HG02884 (cell line): ENCODE results near the gene GXYLT2.

ENCODE experiments used
- ATAC-seq: cut with Tn5 transposase; IDR thresholded peaks from one replicate; pipeline ENCODE4 v1.9.1; 2021; ENCODE audit warnings: mild to moderate bottlenecking, moderate library complexity; ENCODE audit not compliant: unreplicated experiment

Gene GXYLT2, protein sequence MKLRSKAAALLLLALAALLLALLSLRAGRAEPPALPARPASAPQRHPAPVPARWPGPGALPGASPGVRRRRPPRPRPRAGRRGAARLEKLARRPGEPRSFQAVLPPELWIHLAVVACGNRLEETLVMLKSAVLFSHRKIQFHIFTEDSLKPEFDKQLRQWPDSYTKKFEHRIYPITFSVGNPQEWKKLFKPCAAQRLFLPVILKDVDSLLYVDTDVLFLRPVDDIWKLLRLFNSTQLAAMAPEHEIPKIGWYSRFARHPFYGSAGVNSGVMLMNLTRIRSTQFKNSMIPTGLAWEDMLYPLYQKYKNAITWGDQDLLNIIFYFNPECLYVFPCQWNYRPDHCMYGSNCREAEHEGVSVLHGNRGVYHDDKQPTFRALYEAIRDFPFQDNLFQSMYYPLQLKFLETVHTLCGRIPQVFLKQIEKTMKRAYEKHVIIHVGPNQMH

DNA sequence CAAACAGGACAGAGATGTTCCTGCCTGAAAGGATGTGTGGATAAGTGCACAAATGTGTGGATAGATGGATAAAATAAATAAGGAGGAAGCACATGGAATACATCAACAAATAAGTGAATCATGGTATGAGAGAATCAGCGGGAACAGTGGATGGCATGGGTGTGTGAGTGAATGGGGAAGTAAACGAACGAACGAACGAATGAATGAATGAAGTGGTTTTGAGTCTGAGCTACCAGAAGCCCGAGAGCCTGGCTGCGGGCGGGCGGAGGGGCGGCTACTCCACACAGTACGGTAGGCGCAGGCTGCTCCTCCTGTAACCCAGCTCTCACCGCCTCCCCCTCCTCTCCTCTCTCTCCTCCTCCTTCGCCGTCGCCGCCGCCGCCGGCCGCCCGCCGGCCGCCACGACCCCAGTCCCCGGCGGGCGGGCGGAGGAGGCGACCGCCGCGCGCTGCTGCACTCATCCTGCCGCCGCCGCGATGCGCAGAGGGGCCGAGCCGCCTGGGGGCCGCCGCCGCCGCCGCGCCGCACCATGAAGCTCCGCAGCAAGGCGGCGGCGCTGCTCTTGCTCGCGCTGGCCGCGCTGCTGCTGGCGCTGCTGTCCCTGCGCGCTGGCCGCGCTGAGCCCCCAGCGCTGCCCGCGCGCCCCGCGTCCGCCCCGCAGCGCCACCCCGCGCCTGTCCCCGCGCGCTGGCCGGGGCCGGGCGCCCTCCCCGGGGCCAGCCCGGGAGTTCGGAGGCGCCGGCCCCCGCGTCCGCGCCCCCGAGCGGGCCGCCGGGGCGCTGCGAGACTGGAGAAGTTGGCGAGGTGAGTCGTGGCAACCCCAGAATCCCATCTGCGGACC, at the start of gene GXYLT2:
TSS of gene GXYLT2 (plus strand) at position 342 of the 841 bp plus-strand sequence. CDS start at position 530, 188 bp downstream.
- ATAC-seq = peak; percentile 83

DNA sequence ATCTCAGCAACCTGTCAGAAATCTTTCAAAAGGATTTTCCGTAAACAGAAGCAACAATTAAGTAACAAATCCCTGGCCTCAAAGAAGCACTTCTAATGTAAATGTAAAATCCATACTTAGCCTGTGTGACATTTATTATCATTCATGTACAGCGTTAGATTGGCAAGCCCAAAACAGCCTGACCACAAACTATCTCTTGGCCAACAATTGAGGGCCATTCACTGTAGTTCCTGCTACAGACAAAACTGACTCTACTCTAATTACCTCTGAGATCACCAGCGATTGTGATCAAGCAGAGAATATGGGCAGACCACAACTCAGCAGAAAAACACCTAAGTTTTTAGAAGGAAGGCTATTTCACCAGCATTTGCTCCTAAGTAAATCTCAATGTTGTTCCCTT, 48.8 kb upstream of the GXYLT2 start:
- ATAC-seq = no peak

DNA sequence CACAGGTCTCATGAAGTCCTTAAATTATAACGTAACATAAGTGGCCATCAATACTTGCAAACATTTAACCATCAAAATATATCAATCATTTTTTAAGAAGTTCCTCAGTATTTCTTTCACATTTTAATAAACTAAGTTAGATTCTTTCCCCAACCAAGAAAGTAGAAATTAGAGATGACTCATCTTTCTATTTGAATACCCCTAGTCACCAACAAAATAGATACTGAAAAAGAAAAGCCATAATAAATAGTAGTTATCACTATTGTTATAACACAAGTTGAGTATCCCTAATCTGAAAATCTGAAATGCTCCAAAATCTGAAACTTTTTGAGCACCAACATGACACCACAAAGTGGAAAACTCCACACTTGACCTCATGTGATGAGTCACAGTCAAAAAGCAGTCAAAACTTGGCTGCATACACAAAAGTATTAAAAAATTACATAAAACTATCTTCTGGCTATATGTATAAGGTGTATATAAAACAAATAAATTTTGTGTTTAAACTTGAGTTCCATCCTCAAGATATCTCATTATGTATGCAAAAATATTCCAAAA, 43.3 kb upstream of the GXYLT2 start:
- peak; percentile 22 for ATAC-seq

DNA sequence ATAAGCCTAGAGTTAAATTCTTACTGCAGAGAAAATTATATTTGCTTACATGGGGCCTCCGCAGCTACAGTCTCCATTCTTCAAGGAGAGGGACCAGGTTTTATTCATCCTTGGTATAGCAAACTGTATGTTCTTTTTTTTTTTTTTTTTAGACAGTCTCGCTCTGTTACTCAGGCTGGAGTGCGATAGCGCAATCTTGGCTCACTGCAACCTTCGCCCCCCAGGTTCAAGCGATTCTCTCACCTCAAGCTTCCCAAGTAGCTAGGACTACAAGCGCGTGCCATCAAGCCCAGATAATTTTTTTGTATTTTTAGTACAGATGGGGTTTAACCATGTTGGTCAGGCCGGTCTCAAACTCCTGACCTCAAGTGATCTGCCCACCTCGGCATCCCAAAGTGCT, 41.7 kb upstream of the GXYLT2 start:
- no peak for ATAC-seq

DNA sequence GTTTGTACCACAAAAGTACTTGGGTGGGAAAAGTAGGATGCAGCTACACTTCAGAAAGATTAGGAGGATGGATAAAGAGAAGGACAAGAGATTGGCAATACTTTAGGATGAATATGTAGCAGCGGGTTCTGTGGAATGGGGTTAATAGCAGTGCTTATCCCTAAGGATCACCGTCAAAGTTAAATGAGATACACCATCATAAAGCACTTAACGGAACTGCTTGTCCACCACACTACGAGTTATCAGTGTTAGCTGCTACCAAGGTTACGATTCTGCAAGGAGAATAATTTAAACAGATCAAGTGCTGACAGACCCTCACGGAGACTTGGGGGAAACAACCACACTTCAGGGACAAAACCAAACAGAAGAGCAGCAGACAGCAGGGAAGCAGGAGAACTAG, 40.6 kb upstream of the GXYLT2 start:
- ATAC-seq = no peak

DNA sequence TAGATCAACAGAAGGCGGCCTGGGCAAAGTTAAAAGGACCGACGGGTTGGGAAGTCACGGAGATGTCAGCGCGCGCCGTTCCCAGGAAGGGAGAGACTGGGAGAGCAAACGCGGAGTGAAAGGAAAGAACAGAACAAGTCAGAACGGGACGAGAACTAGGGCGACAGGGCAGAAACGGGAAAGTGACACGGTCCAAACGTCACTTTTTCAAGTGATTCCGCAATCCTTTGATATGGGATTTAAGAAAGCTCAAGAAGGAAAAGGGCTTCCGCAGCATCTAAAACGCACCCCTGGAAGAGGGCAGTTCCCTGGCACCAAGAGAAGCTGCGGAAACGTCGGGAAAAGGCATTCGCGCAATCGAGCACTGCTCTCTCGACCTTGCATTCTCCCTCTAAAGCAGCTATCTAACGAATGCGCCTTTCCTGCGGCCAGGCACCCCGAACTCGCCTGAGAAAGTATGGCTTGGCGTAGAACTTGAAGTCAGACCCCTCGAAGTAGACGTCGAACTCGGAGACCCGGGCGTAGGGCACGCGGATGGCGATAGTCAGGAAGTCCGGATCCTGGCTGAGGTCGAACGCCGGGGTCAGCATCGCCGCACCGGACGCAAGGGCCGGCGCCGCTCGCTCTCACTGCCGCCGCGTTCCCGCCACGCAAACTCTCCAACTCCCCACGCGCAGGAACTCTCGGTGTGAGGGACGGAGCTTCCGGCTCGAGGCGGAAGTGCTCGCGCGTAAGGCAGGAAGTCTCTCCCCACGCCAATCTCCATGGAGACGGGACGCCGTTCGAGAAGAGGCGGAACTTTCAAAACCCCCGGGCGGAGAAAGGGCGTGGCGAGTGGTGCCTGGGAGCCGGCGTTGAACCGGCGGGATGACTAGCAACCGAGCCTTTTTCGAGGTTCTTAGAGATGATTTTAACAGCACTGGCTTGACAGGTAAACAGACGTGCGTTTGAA, 39.8 kb upstream of the GXYLT2 start, which contains the start of gene SHQ1:
TSS of gene SHQ1 (minus strand) at position 695 of the 952 bp plus-strand sequence. CDS start at position 590, 105 bp downstream.
- ATAC-seq = peak; percentile 79

DNA sequence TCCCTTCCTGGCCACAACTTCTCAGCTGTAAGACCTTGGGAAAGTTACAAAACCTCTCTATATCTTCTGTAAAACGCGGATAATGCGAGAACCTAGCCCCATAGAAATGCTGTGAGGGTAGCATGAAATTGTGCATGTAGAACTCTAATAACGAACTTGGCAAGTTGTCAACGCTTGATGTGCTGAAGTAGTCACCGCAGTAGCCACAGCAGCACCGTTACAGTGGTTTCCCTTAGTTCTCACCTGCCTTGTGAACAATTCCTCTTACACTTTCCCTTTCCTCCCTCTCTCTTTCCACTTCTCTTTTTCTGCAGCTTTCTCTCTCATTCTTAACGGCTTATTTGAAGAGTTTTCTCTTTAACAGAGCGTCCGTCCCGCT, 39.2 kb upstream of the GXYLT2 start:
- peak; percentile 47 for ATAC-seq

DNA sequence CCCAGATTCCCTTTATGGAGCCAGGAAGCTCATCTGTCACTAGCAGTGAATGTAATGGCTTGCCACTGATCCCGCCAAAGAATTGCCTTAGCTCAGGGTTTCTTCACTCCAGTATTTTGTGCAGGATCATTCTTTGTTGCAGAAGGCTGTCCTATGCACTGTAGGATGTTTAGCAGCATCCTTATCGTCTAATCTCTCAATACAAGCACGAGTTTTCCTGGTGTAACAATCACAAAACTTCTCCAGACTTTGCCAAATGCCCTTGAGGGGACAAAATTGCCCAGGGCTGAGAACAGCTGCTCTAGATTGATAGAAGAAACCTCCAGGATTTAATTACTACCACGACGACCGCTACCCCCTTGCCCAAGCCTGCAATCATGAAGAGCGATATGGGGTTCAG, 32.8 kb upstream of the GXYLT2 start:
- no peak for ATAC-seq

DNA sequence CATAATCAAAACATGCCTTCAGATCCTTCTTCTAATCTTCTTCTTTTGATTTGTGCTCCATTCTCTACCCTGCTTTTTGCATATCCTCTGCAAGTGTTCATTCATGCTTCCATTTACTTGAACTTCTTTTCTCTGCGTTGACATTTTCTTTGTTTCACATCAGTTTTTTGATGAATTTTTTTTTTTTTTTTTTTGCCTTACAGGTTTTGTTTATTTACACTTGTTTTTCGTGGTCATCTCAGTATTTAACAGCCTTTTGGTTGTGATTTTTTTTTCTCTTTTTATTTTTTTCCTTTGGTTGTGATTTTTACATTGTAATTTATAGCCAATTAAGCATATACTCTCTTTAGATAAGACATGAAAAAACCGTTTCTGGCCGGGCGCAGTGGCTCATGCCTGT, 27.8 kb upstream of the GXYLT2 start:
- ATAC-seq = no peak

DNA sequence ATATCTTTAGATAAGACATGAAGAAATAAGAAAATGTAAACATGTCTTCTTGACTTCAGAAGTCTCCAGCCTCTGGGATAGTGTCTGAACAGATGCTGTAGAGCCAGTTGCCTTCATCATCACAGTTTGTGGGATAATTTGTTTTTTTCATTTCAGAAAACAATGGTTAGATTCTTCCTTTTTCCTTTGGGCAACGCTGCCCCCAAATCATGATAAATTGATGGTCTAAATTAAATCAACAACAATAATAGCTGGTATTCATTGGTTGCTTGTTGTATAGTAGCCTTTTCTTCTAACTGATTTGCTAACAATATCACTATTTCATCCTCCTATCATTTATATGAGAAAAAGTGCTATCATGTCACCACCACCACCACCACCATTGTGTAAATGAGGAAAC, 27.0 kb upstream of the GXYLT2 start:
- no peak for ATAC-seq

DNA sequence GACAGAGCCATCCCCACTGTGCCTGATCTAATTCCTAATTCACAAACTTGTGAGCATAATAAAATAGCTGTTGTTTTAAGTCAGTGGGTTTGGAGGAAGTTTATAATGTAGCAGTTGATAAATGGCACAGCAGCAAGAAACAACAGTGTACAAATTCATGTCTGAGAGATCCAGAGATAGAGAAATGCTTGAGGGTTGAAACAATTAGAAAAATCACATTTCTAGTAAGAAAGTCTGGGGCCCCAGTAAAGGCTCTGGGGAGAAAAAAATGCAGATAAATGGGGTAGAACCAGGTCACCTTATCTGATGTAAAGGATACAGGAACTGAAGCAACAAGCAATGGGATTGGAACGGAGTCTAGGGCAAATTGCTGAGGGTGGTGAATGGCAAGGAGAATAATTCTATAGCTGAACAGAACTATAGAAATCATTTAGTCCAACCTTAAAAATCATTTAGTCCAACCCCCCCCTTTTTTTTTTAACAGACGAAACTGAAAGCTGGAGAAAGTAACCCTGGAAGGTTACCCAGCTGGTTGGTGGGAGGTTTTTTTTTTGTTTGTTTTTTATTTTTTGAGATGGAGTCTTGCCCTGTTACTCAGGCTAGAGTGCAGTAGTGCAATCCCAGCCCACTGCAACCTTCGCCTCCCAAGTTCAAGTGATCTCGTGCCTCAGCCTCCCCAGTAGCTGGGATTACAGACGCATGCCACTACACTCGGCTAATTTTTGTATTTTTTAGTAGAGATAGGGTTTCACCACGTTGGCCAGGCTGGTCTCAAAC, 25.3 kb upstream of the GXYLT2 start:
- no peak for ATAC-seq

DNA sequence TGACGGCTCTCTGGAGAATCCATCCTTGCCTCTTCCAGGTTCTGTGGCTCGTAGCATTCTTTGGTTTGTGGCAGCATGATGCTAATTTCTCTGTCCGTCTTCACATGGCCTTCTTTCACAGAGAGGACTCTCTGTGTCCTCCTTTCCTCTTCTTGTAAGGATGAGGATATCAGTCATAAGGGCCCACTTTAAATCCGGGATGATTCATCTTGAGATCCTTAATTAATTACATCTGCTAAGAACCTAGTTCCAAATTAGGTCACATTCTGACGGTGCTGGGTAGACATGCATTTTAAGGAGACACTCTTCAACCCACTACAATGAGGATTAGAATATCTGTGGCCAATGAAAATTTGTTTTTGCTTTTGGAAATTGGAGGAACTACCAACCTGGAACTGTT, 15.7 kb upstream of the GXYLT2 start:
- no peak for ATAC-seq

DNA sequence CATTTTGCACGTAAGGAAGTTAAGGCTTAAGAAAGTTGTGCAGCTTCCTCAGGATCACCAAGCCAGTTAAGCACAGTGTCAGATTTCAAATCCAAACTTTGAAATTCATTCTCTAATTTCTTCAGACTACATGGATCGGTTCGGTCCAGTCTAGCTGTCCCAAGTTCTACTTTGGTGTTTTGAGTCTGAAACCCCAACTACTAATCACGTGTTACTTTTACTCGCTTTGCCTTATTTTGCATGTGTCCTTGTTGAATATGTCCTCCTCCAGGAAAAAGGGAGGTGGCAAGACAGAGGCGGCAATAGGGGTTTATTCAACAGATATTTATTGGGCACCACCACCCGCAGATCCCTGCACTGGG, 522 bp upstream of the GXYLT2 start:
- no peak for ATAC-seq

DNA sequence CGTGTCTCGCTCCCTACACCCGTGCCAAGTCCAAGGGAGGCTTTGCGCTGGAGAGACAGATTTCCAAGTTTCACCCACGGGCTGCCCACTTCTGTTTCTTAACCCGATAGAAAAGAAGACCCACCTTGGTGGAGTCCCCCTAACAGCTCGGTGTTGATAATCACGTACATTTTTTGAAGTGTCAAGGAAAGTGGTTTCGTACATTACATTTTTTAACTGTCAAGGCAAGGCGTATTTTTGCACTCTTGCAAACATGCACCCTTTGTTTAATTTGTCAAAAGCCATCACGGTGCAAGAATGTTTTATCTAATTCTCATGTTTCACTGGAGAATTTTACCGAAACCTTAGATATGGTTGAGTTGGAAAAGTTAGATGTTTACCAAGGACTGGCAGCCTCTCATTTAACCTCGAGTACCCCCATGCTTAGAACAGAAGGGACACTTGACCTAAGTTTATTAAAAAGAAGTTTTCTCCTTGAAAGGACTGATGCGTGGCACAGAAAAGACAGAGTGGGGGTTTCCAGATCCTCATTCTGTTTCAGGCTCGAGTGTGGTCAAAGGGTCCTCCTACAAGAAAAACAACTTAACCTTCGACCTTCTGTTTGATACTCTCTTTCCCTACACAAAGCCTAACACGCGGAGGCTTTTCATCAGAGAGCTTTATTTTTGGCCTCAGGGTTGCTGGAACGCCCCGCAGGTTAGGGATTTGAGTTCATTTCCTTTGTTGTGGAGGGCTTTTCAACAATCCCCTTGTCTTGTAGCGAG, 882 bp downstream of the GXYLT2 start:
- ATAC-seq = no peak

DNA sequence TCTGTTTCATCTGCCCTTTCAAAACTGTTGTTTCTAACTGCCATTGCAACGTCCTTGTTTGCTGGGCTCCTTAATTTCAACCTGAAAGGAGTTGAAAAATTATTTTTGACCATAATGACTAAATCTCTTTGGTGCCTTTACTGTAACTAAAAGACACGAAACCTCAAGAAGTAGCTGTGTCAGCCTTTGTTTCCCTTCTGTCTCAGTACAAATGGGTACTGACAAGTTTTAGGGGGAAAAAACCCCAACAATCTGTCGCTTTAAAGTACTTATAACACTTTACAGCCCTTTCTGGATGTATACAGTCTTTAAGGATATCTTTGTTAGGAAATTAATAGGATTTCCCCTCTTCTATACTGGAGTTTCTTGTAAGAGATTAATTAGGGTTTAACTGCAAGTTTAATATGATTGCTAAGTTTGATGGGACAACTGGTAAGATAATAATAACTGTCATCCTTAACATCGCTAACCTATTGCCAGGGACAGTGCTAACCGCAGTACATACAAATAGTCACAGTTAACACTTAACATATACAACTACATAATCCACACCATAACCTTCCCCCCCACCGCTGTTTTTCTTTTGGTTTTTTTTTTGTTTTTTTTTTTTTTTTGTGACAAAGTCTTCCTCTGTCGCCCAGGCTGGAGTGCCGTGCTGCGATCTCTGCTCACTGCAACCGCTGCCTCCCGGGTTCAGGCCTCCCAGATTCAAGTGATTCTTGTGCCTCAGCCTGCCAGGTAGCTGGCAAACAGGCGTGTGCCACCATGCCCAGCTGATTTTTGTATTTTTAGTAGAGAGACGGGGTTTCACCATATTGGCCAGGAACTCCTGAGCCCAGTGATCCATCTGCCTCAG, 1.7 kb downstream of the GXYLT2 start:
- no peak for ATAC-seq

DNA sequence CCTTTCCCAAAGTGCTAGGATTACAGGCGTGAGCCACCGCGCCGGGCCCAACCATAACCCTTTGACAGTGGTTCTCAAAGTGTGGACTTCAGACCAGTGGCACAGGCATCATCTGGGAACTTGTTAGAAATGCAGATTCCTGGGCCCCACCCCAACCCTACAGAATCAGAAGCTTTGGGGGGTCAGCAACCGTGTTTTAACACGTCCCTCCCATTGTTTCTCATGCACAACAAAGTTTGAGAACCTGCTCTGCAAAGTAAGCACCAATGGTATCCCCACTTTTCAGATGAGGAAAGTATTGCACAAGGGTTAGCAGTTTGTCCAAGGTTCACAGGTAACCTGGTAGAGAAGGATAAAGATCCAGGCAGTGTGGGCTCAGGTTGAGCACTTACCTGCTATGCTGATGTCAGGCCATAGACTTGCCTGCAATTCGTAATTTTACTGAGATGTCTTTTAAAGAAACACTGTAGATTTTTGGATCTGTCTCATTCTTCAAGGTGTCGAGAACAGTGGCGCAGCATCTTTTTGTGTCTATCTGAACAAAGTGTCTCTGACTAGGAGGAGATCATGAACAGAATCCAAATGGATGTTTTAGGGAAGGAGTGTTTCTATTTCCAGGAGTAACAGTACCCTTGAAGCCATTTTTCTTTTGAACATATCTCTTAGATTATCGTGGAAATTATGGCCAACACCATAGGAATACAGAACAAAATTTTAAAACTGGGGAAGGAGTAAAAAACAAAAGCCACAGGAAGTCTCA, 2.5 kb downstream of the GXYLT2 start:
- no peak for ATAC-seq

DNA sequence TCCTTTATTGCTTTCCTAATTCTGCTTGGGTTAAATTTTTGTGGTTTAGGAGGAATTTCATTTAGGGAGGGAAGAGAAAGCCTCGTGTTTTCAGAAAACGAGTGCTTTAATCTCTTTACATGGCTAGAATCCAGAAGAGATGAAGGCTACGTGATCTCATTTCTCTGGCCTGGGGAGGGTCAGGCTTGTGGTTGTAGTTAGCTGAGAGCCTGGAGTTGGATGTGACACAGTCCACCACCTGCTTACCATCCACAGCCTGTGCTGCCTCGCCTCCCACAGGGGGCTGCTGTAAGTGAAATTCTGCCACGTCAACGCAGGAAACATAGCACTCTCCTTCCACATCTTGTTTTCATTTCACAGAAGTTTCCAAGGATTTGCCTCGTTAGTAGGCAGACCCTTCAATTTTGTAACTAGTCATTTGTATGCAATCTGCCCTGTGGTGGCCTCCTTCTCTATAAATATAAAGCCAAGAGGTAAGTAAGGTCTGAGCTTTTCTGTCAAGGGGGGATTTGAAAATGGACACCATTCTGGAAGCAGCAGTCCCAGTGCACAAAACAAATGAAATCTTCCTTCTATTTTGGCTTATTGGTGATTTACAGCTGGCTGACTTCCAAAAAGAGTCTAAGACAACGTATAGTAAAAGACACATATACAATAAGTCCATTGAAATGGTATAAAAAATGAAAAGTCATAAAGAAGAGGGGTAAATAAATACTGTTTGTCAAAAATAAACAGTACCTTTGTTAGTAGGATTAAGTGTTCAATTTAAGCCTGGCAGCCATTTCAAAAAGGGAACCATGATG, 3.4 kb downstream of the GXYLT2 start:
- no peak for ATAC-seq
